GM23338 (cell line): ENCODE measurements around the gene NNAT. TPM values are rescaled to one million over a fixed set of nuclear protein-coding genes. Genes with fewer than 3 reads are reported as not detected.

Experiments
- ATAC-seq: fragments of 200-7000 bp; cut with Tn5 transposase; 3 replicates; pipeline ENCODE4 v1.9.1; 2020
- DNase-seq: peaks from one replicate; pipeline ENCODE4 v3.0.0-alpha.2; 2015; ENCODE audit warnings: low spot score
- H2AFZ ChIP-seq: fragments of 200-600 bp; sonication (generic); 2 replicates; pipeline ENCODE4 v1.8.0; 2016; ENCODE audit warnings: antibody characterized with exemption, mild to moderate bottlenecking, moderate library complexity
- H3F3A ChIP-seq: fragments of 200-600 bp; sonication (generic); replicated peaks from 2 replicates; pipeline ENCODE4 v1.8.0; 2017; ENCODE audit warnings: antibody characterized with exemption, mixed run types, low read depth
- H3K27ac ChIP-seq: fragments of 200-600 bp; sonication (generic); 2 replicates; pipeline ENCODE4 v1.6.1; 2016; ENCODE audit warnings: low read depth
- H3K27me3 ChIP-seq: fragments of 200-600 bp; sonication (generic); 2 replicates; pipeline ENCODE4 v1.8.0; 2016; ENCODE audit warnings: mild to moderate bottlenecking, mixed run types, moderate library complexity; ENCODE audit not compliant: insufficient read depth
- H3K36me3 ChIP-seq: fragments of 200-600 bp; sonication (generic); 2 replicates; pipeline ENCODE4 v1.8.0; 2016; ENCODE audit warnings: mild to moderate bottlenecking; ENCODE audit not compliant: insufficient read depth
- H3K4me1 ChIP-seq: fragments of 200-600 bp; sonication (generic); 2 replicates; pipeline ENCODE4 v1.8.0; 2016; ENCODE audit warnings: mild to moderate bottlenecking, moderate library complexity; ENCODE audit not compliant: insufficient read depth
- H3K4me2 ChIP-seq: fragments of 200-600 bp; sonication (generic); 2 replicates; pipeline ENCODE4 v1.7.1; 2017; ENCODE audit warnings: mixed run types
- H3K4me3 ChIP-seq: fragments of 200-600 bp; sonication (generic); 2 replicates; pipeline ENCODE4 v1.6.1; 2016; ENCODE audit warnings: mixed run types
- H3K79me2 ChIP-seq: fragments of 200-600 bp; sonication (generic); replicated peaks from 2 replicates; pipeline ENCODE4 v1.8.0; 2017; ENCODE audit warnings: mild to moderate bottlenecking; ENCODE audit not compliant: insufficient read depth
- H3K9me2 ChIP-seq: fragments of 200-600 bp; sonication (generic); 2 replicates; pipeline ENCODE4 v1.8.0; 2017; ENCODE audit not compliant: insufficient read depth
- H4K20me1 ChIP-seq: fragments of 200-600 bp; sonication (generic); replicated peaks from 2 replicates; pipeline ENCODE4 v1.8.0; 2017; ENCODE audit warnings: mild to moderate bottlenecking; ENCODE audit not compliant: insufficient read depth
- H3K27ac Mint-ChIP-seq: 2 replicates; pipeline ENCODE4 v1.8.0; 2020; ENCODE audit warnings: inconsistent platforms, mild to moderate bottlenecking, moderate library complexity, mixed read lengths
- H3K27me3 Mint-ChIP-seq: 3 replicates; pipeline ENCODE4 v1.8.0; 2022; ENCODE audit warnings: low read depth, mild to moderate bottlenecking, moderate library complexity, mixed read lengths, inconsistent platforms; ENCODE audit not compliant: insufficient read depth, poor library complexity
- H3K36me3 Mint-ChIP-seq: 3 replicates; pipeline ENCODE4 v1.8.0; 2021; ENCODE audit warnings: low read depth, mild to moderate bottlenecking, inconsistent platforms, moderate library complexity, mixed read lengths
- H3K4me1 Mint-ChIP-seq: 3 replicates; pipeline ENCODE4 v1.8.0; 2020; ENCODE audit warnings: mild to moderate bottlenecking, inconsistent platforms, mixed read lengths
- H3K4me3 Mint-ChIP-seq: 3 replicates; pipeline ENCODE4 v1.8.0; 2021; ENCODE audit warnings: moderate library complexity, mild to moderate bottlenecking, inconsistent platforms, mixed read lengths
- H3K9me3 Mint-ChIP-seq: 3 replicates; pipeline ENCODE4 v1.8.0; 2020; ENCODE audit warnings: moderate library complexity, mild to moderate bottlenecking, inconsistent platforms, mixed read lengths
- CREB1 ChIP-seq: fragments of 250-450 bp; sonication (Bioruptor Pico); IDR thresholded peaks from 2 replicates; pipeline ENCODE4 v1.5.0; 2020; ENCODE audit warnings: low read depth, mild to moderate bottlenecking, moderate library complexity
- CTCF ChIP-seq, 2 experiments: fragments of 200-600 bp in 1 of 2; sonication (generic) in 1 of 2; conservative IDR thresholded peaks; 2 replicates each; pipeline versions ENCODE4 v1.5.1 to v1.6.1; 2016 to 2017; ENCODE audit warnings: antibody characterized with exemption in 2 of 2, low read depth in 2 of 2, mild to moderate bottlenecking in 2 of 2, moderate library complexity in 1 of 2
- ETS1 ChIP-seq: IDR thresholded peaks from 2 replicates; pipeline ENCODE4 v1.6.1; 2016; ENCODE audit warnings: antibody characterized with exemption
- EZH2 ChIP-seq: fragments of 200-600 bp; sonication (generic); IDR thresholded peaks from one replicate; pipeline ENCODE4 v1.8.0; 2017; ENCODE audit warnings: antibody characterized with exemption, mild to moderate bottlenecking, low read depth; ENCODE audit not compliant: unreplicated experiment
- EZH2phosphoT487 ChIP-seq: fragments of 200-600 bp; sonication (generic); IDR thresholded peaks from one replicate; pipeline ENCODE4 v1.8.1; 2018; ENCODE audit warnings: antibody characterized with exemption; ENCODE audit not compliant: unreplicated experiment
- JUNB ChIP-seq: IDR thresholded peaks from one replicate; pipeline ENCODE4 v1.6.1; 2016; ENCODE audit warnings: antibody characterized with exemption; ENCODE audit not compliant: unreplicated experiment
- POLR2AphosphoS5 ChIP-seq: IDR thresholded peaks from 2 replicates; pipeline ENCODE4 v1.6.1; 2016; ENCODE audit warnings: antibody characterized with exemption, low read depth
- REST ChIP-seq: IDR thresholded peaks from one replicate; pipeline ENCODE4 v1.6.1; 2018; ENCODE audit warnings: antibody characterized with exemption; ENCODE audit not compliant: unreplicated experiment
- ZNF114 ChIP-seq: fragments of 250-450 bp; sonication (Bioruptor Pico); IDR thresholded peaks from 2 replicates; pipeline ENCODE4 v1.5.0; 2020; ENCODE audit warnings: mild to moderate bottlenecking, moderate library complexity
- ZNF331 ChIP-seq: fragments of 250-450 bp; sonication (Bioruptor Pico); IDR thresholded peaks from 2 replicates; pipeline ENCODE4 v1.5.0; 2020; ENCODE audit warnings: low read depth, mild to moderate bottlenecking, moderate library complexity
- polyA plus RNA-seq: library from polyadenylated mRNA; unstranded; fragments of >200 nt; fragmentation: Nextera tagmentation; extraction: Ambion mirVana; gene quantifications from 2 replicates; pipeline ENCODE4 v1.2.1, GENCODE V29; 2016
- total RNA-seq: library from RNA; depleted of rRNA; stranded (reverse); fragments of >200 nt; shearing (Covaris generic); gene quantifications from 2 replicates; pipeline ENCODE4 v1.2.3, GENCODE V29; 2014

NNAT gene
- total and polyA plus RNA-seq, 2 experiments from 2014 or later, result 4.3 to 4.9 TPM

- no peak for TF ChIP-seq CTCF (conservative IDR thresholded peaks at IDR 0.05; ENCODE audit: low read depth in 2 of 2)
- no peak for TF ChIP-seq ZNF114 (CRISPR knock-in tag)
- TF ChIP-seq EZH2phosphoT487, result no peak
- no peak for TF ChIP-seq REST
- no peak for TF ChIP-seq ZNF331 (CRISPR knock-in tag)
Observed at GRCh38 chr20:37535443-37536132, 14.5 kb downstream of the NNAT start (continued).

GRCh38 chr20:37537505-37537904 is 16.5 kb downstream of the NNAT start:
- Histone ChIP-seq H3F3A (no peaks in the 10 kb centered on the region), H3K27ac (no peak overlapping the region), H3K4me2 (peak overlapping the region; percentile 34), H4K20me1 (no peaks in the 10 kb centered on the region), H3K27me3 (no peaks in the 10 kb centered on the region), H2AFZ (no peak overlapping the region), H3K36me3 (no peaks in the 10 kb centered on the region), H3K79me2 (no peaks in the 10 kb centered on the region), H3K9me2 (no peaks in the 10 kb centered on the region), H3K4me3 (no peak overlapping the region), H3K4me1 (peaks cover 12% of the 10 kb centered on the region)
- no peak overlapping the region for H3K4me3 Mint-ChIP-seq
- H3K36me3 Mint-ChIP-seq, result no peaks in the 10 kb centered on the region
- peaks cover 16% of the 10 kb centered on the region; the same call in 2 of the 3 replicates for H3K4me1 Mint-ChIP-seq
- ATAC-seq, result no peak
- TF ChIP-seq POLR2AphosphoS5 (no peak), ZNF331 (CRISPR knock-in tag) (no peak), CREB1 (no peak), REST (no peak), JUNB (no peak), EZH2phosphoT487 (no peak), CTCF (conservative IDR thresholded peaks at IDR 0.05; ENCODE audit: low read depth in 2 of 2) (no peak), ZNF114 (CRISPR knock-in tag) (no peak), ETS1 (no peak), EZH2 (no peak)
- no peak for DNase-seq
- no peaks in the 10 kb centered on the region for H3K9me3 Mint-ChIP-seq
- H3K27ac Mint-ChIP-seq, result no peak overlapping the region
- peaks cover 4% of the 10 kb centered on the region for H3K27me3 Mint-ChIP-seq
